Small intestine (tissue), 7 donors: ENCODE measurements around the gene CD81. TPM values are rescaled to one million over a fixed set of nuclear protein-coding genes. Genes with fewer than 3 reads are reported as not detected.

Source experiments
- DNase-seq, 2 donors: peaks; one replicate each; pipeline versions ENCODE4 v3.0.0 to v3.0.0-alpha.2; 2013
- FAIRE-seq: peaks from 2 replicates; lab custom pipeline; 2012; peaks lifted over from hg19 to GRCh38; lab: Jason Lieb, UNC
- H3K27ac ChIP-seq, 3 donors: one replicate each; pipeline ENCODE4 v1.5.1; 2013; ENCODE audit warnings: low read length in 2 of 3, mild to moderate bottlenecking in 2 of 3, control low read depth in 1 of 3, inconsistent platforms in 1 of 3, low read depth in 1 of 3, moderate library complexity in 1 of 3
- H3K27me3 ChIP-seq, 3 donors: one replicate each; pipeline ENCODE4 v1.6.1; 2013; ENCODE audit warnings: low read length in 3 of 3, inconsistent platforms in 1 of 3; ENCODE audit not compliant: control insufficient read depth in 3 of 3, insufficient read depth in 3 of 3
- H3K36me3 ChIP-seq, 3 donors: one replicate each; pipeline ENCODE4 v1.6.1; 2013; ENCODE audit warnings: low read length in 3 of 3, inconsistent platforms in 1 of 3, low read depth in 1 of 3, mild to moderate bottlenecking in 1 of 3, moderate library complexity in 1 of 3; ENCODE audit not compliant: control insufficient read depth in 3 of 3, insufficient read depth in 2 of 3
- H3K4me1 ChIP-seq, 3 donors: one replicate each; pipeline ENCODE4 v1.6.1; 2013; ENCODE audit warnings: low read length in 2 of 3, inconsistent platforms in 1 of 3, low read depth in 1 of 3, mild to moderate bottlenecking in 1 of 3, moderate library complexity in 1 of 3; ENCODE audit not compliant: control insufficient read depth in 3 of 3, insufficient read depth in 2 of 3
- H3K4me3 ChIP-seq, 3 donors: one replicate each; pipeline ENCODE4 v1.5.1; 2013; ENCODE audit warnings: low read length in 3 of 3, control low read depth in 1 of 3, inconsistent platforms in 1 of 3, low read depth in 1 of 3, mild to moderate bottlenecking in 1 of 3, moderate library complexity in 1 of 3
- H3K9me3 ChIP-seq, 2 donors: one replicate each; pipeline ENCODE4 v1.6.1; 2013; ENCODE audit warnings: low read depth in 1 of 2, low read length in 1 of 2; ENCODE audit not compliant: control insufficient read depth in 2 of 2, insufficient read depth in 1 of 2
- WGBS, 3 donors: extraction: QIAGEN DNeasy Blood & Tissue Kit; methylation state at CpG; one replicate each; pipeline ENCODE4 v1.1.7; 2013; 5-methylcytosine and 5-hydroxymethylcytosine counted together
- polyA plus RNA-seq, 4 donors: library from polyadenylated mRNA; stranded (reverse) in 3 of 4; unstranded in 1 of 4; fragments of 200-250 nt in 3 of 4; fragments of 120-200 nt in 1 of 4; gene quantifications; one replicate each; pipeline versions ENCODE4 v1.2.1 to v1.2.3, GENCODE V29; 2013
- donor health status: healthy with polysubstance abuse.
- donor health status: control.
- donor health status: control.
- donor health status: Bipolar disorder and iron deficiency.
- donor health status: healthy.

The CD81 gene
- polyA plus RNA-seq, 4 donors: 11.0 to 285 (median 134) TPM

DNA sequence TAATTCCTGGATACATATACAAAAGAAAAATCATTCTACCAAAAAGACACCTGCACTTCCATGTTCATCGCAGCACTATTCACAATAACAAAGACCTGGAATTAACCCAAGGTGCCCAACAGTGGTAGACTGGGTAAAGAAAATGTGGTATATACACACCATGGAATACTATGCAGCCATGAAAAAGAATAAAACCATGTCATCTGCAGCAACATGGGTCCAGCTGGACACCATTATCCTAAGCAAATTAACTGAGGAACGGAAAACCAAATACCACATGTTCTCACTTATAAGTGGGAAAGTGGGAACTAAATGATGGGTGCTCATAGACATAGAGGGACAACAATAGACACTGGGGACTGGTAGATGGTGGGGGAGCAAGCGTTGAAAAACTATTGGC lies 62.7 kb downstream of the CD81 start:
- Histone ChIP-seq H3K27me3 (peaks cover 0 to 13% (median 0%) of the 10 kb centered on the region in 3 donors), H3K36me3 (no peaks in the 10 kb centered on the region), H3K4me3 (no peak overlapping the region), H3K27ac (no peak overlapping the region), H3K9me3 (peaks cover 0 to 5% of the 10 kb centered on the region in 2 donors), H3K4me1 (peaks cover 0 to 21% (median 4%) of the 10 kb centered on the region in 3 donors)
- DNase-seq (no peak), FAIRE-seq (no peak)
- 95 to 96% (median 95%) methylated on average over 3 of the region's 3 CpGs for WGBS, 3 donors

DNA sequence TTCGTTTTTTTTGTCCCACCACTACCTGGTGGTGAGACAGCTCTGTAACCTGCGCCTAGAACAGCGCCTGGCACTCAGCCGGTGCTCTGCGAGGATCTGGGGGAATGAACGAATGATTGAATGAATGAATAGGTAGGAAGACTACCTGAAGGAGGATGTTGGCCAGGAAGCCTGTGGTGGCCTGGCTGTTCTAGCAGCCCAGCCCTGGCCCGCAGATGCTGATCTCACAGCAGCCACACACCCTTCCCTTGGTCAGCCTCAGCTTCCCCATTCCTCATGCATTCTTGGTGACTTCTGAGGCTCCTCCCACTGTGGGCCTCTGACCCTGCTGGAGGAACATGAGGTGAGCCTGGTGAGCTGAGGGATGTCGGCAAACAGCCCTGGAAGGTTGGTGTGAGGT lies 63.5 kb downstream of the CD81 start:
- H3K27me3 ChIP-seq: peaks cover 0 to 17% (median 0%) of the 10 kb centered on the region in 3 donors
- H3K27ac ChIP-seq: no peak overlapping the region
- H3K4me1 ChIP-seq: peaks cover 0 to 24% (median 4%) of the 10 kb centered on the region in 3 donors
- peaks cover 0 to 5% of the 10 kb centered on the region in 2 donors for H3K9me3 ChIP-seq
- WGBS, 3 donors: 64 to 74% (median 71%) methylated on average over 8 of the region's 8 CpGs
- H3K4me3 ChIP-seq: no peak overlapping the region
- H3K36me3 ChIP-seq: no peaks in the 10 kb centered on the region
- FAIRE-seq (no peak), DNase-seq (peak in 1 of 2 donors; percentile 39)

DNA sequence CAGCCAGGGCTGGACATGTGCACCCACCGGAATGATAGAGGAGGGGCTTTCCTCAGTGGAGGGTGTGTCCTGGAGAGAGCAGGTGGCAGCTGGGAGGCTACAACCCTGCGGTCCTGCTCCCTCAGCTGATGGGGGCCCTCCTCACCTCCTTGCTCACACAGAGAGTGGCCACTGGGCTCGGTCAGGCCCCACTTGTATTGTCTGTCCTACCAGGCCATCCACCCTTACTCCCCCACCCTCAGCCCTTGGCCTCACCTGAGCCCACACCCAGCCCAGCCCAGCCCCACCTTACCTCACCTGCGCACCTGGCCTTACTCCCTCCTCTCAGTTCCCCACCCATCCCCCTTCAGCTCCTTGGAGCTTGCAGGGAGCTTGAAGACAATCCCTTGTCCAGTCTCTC lies 64.1 kb downstream of the CD81 start:
- H3K27ac ChIP-seq: no peak overlapping the region
- WGBS, 3 donors: 10 to 51% (median 40%) methylated on average over 4 of the region's 4 CpGs

GRCh38 chr11:2442589-2442988 lies 65.5 kb downstream of the CD81 start:
- H3K27ac ChIP-seq: no peak overlapping the region
- 23 to 56% (median 30%) methylated on average over 2 of the region's 2 CpGs for WGBS, 3 donors

More for the DNA sequence above, 64.1 kb downstream of the CD81 start:
- no peak overlapping the region for H3K4me3 ChIP-seq
- peaks cover 0 to 29% (median 4%) of the 10 kb centered on the region in 3 donors for H3K4me1 ChIP-seq
- H3K9me3 ChIP-seq: peaks cover 0 to 5% of the 10 kb centered on the region in 2 donors
- H3K36me3 ChIP-seq: no peaks in the 10 kb centered on the region
- DNase-seq: peak; percentile 61 to 75
- peaks cover 0 to 22% (median 0%) of the 10 kb centered on the region in 3 donors for H3K27me3 ChIP-seq
- FAIRE-seq: no peak

GRCh38 chr11:2443406-2443805 lies 66.3 kb downstream of the CD81 start:
- FAIRE-seq: no peak
- Histone ChIP-seq H3K27me3 (peaks cover 0 to 23% (median 0%) of the 10 kb centered on the region in 3 donors), H3K4me1 (peaks cover 0 to 32% (median 8%) of the 10 kb centered on the region in 3 donors), H3K36me3 (peaks cover 0 to 3% (median 0%) of the 10 kb centered on the region in 3 donors), H3K27ac (peak overlapping the region in 1 of 3 donors; percentile 18), H3K4me3 (no peak overlapping the region), H3K9me3 (peaks cover 0 to 5% of the 10 kb centered on the region in 2 donors)
- WGBS, 3 donors: 18 to 49% (median 34%) methylated on average over 11 of the region's 11 CpGs
- DNase-seq: peak in 1 of 2 donors; percentile 36

More at GRCh38 chr11:2442589-2442988, 65.5 kb downstream of the CD81 start:
- Histone ChIP-seq H3K4me3 (no peak overlapping the region), H3K27me3 (peaks cover 0 to 23% (median 0%) of the 10 kb centered on the region in 3 donors), H3K4me1 (peaks cover 0 to 32% (median 8%) of the 10 kb centered on the region in 3 donors), H3K36me3 (peaks cover 0 to 2% (median 0%) of the 10 kb centered on the region in 3 donors), H3K9me3 (peaks cover 0 to 5% of the 10 kb centered on the region in 2 donors)
- DNase-seq: peak; percentile 75 to 86
- FAIRE-seq: no peak

DNA sequence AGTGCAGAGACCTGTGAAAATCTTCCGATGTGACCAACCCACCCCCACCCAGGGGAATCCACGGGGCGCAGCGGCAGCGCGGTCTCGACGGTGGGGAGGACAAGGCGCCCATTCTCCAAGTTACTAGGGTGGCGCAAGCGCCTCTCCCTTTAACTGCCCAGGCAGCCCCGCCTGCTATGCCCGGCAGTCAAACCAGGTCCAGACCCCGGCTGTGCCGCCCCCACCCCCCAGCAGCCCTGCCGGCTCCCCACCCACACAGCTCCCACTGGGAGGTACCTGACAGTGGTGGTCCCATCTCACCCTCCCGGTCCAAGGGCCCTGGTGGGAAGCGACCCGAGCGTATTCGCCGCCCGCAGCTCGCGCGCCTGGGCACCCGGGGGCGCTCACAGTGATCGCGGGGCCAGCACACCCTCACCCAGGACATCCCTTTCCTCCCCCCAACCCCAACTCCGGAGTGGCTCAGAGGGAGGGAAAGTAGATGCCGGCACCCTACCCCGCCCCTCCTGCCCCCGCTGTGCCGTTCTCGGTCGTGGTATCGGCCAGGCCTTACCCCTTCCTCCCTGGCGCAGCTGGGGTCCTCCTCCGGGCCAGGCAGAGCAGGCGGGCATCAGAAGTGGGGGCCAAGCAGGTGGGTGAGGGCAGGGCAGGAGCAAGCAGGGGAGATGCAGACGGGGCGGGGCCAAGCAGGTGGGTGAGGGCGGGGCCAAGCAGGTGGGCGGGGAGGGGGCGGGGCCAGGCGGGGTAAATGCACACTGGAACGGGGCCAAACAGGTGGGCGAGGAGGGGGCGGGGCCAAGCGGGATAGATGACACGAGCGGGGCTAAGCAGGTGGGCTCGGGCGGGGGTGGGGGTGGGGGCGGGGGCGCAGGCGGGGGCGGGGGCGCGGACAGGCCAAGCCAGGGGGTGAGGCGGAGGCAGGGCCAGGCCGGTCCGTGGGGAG lies 67.0 kb downstream of the CD81 start, which contains the start of gene TRPM5:
Gene TRPM5 (minus strand): TSS at position 634 of the 940 bp plus-strand sequence. CDS start 21,478 bp downstream, outside the sequence.
- peak within 1 kb of the TSS; percentile 37 to 75 (median 50) for H3K4me3 ChIP-seq
- peaks cover 0 to 23% (median 0%) of the 10 kb centered on the region in 3 donors for H3K27me3 ChIP-seq
- H3K27ac ChIP-seq: peak within 1 kb of the TSS in 2 of 3 donors; percentile 24 to 75
- FAIRE-seq (no peak), DNase-seq (peak; percentile 56 to 63)
- 1 to 7% (median 5%) methylated on average over 28 to 57 of the region's 64 CpGs for WGBS, 3 donors
- H3K9me3 ChIP-seq: peaks cover 0 to 5% of the 10 kb centered on the region in 2 donors
- H3K36me3 ChIP-seq: peaks cover 0 to 3% (median 0%) of the 10 kb centered on the region in 3 donors
- peaks cover 0 to 32% (median 8%) of the 10 kb centered on the region in 3 donors for H3K4me1 ChIP-seq

- H3K4me3 ChIP-seq: peak within 1 kb of the TSS; percentile 37 to 75 (median 50)
- no peak for FAIRE-seq
- H3K27me3 ChIP-seq: peaks cover 0 to 23% (median 0%) of the 10 kb centered on the region in 3 donors
- peaks cover 0 to 3% (median 0%) of the 10 kb centered on the region in 3 donors for H3K36me3 ChIP-seq
- H3K27ac ChIP-seq: peak within 1 kb of the TSS in 2 of 3 donors; percentile 45 to 75
- WGBS, 3 donors: 1 to 2% (median 1%) methylated on average over 36 to 116 of the region's 116 CpGs
- peaks cover 0 to 5% of the 10 kb centered on the region in 2 donors for H3K9me3 ChIP-seq
- peak; percentile 79 to 81 for DNase-seq
- H3K4me1 ChIP-seq: peaks cover 0 to 32% (median 8%) of the 10 kb centered on the region in 3 donors
These were observed 68.0 kb downstream of the CD81 start, which contains the start of gene KCNQ1 for GRCh38 chr11:2444821-2445745. Gene KCNQ1 (plus strand): TSS chr11:2445008. CDS start chr11:2445099, 91 bp downstream.
